D341Med (cell line): ENCODE data around the gene POLN.
A peak's percentile ranks its signal among the peaks of the same experiment; 100 is the strongest.

Experiments used
- DNase-seq: peaks from one replicate; pipeline ENCODE4 v3.0.0; 2012; ENCODE audit warnings: low spot score

POLN gene

GRCh38 chr4:2105559-2105958, 136.4 kb downstream of the POLN start:
- no peak for DNase-seq

DNA sequence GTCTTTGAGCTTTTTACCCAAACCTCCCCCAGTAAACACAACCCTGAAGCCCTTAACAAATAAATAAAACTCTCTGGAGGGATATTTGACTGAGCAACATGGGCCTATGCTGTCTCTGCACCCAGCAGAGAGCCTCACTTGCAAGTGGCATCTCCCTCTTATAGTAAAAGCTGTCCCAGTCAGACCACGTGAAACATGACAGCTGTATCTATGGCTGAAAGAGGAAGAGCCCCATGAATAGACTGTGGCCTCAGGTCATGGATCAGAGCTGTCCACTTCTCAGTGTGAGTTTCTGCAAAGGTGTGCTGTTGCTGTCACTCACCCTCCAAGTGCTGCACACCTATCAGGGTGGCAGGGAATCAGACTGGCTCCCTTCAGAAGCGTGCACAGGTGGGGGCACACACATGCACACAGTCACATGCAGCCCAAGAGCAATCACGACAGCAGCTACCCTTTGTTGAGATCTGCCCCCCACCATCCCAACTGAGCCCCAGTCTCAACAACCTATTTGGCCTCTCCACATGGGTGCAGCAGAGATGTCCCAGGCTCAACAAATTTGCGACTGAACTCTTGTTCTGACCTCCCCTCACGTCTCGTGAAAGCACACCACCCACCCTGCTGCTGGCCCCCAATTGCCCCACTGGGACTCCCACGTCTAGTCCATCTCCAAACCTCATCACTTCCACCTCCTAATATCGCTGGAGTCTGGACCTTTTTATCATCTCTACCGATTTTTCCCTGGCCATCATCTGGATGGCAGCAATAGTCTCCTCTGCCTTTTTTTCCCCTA, 137.2 kb downstream of the POLN start:
- DNase-seq = no peak

GRCh38 chr4:2103843-2104547, 137.9 kb downstream of the POLN start:
- no peak for DNase-seq

DNA sequence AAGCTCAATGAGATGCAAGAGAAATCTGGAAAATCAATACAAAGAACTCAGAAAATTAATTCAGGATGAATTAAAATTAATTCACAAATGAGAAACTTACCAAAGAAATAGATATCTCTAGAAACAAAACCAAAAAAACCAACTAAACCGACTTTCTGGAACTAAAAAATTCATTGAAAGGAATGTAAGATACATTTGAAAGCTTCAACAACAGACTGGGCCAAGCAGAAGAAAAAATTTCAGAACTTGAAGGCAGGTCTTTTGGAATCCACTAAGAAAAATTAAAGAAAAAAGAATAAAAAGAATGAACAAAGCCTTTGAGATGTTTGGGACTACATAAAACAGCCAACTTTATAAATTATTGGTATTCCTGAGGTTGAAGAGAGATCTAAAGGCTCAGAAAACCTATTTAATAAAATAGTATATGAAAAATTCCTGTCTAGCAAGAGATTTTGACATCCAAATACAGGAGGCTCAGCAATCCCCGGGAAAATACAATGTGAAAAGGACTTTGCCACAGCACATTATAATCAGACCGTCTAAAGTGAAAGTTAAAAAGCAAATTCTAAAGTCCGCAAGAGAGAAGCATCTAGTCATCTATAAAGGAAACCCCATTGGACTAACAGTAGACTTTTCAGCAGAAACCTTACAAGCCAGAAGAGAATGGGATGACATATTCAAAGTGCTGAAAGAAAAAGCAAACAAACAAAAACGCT, 138.6 kb downstream of the POLN start:
- no peak for DNase-seq

- no peak for DNase-seq
Measured at GRCh38 chr4:2102045-2102883, 139.7 kb downstream of the POLN start.

GRCh38 chr4:2101346-2102044, 140.4 kb downstream of the POLN start:
- no peak for DNase-seq

DNA sequence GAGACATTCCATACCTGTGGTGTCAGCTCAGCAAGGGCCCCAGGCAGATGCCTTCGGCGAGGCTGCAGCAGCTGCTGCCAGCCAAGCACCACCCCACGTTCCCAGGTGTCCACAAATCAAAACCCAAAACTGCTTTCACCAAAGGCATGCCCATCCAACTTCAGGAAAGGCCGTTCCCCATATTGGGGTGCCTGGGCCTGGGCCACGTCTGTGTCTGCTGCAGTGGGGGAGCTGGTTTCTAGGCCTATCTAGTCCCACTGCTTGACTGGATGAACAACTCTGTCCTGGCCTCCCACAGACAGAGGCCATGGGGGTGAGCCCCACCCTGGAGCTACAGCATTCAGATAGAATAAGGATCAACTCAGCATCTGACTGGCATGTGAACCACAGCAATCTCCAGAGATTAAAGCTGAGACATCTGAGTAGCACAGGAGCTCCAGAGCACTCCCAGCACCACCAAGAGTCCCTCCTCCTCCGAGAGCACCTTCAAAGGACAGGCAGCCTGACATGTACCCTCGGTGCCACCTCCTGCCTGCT, 145.8 kb downstream of the POLN start:
- DNase-seq = no peak

DNA sequence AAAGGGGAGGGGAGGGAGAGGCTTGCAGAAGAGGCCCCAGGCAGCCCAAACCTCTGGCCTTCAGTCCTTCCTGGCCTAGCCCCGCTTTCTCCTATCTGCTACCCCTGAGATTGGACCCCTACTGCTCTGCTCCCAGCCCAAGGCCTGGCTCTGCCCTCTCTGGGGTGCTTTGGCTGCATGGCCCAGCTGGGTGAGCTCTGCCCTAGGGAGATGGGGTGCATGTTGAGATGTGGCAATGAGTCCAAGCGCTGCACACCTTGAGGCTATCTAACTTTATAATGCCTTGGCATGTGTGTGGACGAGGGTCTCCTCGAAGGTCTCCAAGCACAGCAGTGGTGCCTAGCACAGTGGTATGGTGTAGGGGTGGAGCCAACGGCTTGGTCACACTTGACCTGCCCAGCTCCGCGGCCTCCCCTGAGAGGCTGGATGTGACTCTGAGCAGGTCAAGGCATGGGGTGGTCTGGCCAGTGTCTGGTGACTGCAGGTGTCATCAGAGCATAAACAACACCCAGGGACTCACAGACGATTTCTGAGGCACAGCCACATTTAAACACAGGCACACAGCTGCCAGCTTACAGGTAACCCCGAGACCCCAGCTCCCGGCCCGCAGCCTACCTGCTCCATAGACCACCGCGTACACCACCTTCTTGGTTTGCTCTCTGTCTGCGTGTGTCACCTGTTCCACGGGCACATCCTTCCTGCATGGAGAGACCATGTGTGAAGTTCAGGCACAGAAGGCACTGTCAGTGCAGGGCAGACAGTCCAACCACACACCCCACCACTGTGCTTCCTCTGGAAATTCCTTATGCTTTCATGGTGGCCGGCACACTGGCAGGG, 146.5 kb downstream of the POLN start:
- no peak for DNase-seq

- no peak for DNase-seq
Measured at GRCh38 chr4:2094545-2094944, 147.4 kb downstream of the POLN start.

DNA sequence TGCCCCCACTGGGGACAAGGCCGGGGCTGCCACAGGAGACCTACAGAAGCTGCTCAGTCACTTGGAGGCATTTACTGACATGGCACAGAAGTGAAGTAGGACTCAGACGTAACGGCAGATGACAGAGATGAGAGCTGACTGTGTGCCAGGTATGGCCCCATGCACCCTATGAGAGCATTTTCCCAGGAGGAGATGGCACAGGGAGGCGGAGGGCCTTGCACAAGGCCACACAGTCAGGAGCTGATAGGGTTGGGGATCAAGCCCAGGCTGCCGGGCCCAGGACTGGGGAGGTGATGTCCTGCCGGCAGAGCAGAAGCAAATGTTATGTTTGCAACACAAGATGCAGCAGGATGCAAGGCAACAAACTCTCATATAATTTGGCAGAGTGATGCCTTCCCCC, 148.7 kb downstream of the POLN start:
- no peak for DNase-seq

DNA sequence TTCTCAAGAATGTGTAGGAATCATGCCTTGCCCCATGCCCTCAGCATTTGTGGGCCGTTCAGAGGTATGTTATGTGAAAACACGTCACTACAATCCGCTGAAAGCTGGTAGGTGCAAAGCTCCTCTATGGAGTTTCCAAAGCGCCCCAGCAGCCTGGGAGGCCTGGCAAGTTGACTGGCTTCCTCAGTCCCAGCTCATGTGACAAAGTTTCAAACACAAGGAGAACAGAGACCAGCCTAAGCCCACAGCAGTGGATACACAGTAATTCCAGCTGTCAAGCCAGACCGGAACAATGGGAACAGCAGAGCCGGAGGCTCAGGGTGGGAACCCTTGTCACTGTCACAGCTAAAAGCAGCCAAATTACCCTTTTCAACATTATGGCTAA, 149.3 kb downstream of the POLN start:
- DNase-seq = no peak

DNA sequence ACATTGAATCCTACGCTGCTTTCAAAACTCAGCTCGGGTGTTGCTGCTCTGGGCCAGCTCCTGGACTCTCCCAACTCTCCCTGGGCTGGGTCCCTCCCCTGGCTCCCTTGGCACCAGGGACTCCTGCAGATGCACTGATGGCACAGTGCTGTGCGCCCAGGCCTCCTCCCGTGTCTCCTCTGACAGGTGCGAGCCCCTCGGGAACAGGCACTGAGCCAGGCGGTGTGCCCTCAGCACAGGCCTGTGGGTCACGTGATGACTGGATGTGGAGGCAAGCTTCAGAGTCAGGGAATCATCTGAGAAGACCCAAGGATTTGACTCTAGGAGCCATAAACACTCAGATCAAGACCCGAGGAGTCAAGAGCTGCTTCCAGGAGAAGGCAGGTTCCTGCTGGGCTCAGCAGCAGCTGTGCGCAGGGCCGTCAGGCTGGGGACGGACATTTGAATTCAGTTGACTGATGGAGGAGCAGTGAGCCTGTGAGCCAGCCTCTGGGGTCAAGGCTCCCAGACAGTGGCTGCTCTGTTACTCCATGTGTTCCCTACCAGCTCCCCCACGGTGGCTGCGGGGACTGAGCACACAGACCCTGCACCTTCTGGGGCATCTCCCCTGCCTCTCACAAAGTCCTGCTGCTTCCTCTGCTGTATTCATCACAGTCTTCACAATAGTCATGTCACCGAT, 149.8 kb downstream of the POLN start:
- DNase-seq = no peak

GRCh38 chr4:2090642-2091041, 151.3 kb downstream of the POLN start:
- no peak for DNase-seq

DNA sequence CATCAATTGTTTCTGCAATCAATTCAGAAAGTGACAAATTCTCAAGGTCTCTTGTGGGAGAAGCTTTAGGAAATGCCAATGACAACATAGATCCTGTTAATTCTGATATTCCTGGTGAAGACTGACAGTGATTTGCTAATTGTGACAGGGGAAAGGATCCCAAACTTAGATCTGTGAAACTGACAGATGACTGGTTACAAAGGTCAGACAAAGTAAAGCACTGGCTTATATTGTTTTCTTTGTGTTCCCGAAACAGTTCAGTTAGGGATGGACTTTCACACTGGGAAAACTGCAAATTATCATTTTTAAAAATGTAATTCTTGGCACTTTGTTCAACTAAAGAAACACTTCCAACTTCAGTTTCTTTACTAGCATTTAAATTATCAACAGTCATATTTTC, 152.7 kb downstream of the POLN start:
- DNase-seq = no peak

- peak; percentile 12 for DNase-seq
Measured at GRCh38 chr4:2087170-2087569, 154.8 kb downstream of the POLN start.

GRCh38 chr4:2085496-2085901, 156.4 kb downstream of the POLN start:
- DNase-seq = peak; percentile 17

DNA sequence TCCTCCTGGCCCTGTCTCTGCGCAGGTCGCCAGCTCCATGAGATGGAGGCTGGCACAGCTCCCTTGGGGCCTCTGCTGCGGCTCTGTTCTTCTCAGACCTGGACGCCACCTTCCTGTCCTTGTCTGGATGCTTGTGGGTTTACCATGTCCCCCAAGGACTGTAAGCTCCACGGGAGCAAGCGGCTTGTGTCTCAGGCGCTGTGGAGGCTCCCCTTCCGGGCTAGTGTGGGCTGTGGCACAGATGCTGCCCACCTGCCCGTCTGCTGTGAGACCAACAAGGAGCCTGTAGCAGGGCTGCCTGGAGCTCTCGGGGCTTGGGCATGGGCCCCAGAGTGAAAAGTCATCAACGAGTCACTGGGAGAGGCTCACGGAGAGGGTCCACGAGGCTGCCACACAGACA, 157.6 kb downstream of the POLN start:
- DNase-seq = peak; percentile 29

DNA sequence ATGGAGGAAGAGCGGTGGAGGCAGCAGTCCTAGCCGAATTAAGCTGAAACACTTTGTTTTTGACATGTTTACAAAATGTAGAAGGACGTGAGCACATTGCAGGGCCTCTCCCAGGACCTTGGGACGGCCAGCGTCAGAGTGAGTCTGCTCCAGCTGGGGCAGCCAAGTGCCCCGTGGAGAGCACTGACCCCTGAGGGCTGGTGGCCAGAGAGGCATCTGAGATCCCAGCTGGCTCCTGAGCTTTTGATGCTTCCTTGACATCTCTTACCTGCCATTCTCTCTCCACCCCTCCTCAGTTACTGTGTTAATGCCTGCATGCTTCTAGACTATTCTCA, 158.1 kb downstream of the POLN start:
- no peak for DNase-seq

- peak; percentile 20 for DNase-seq
Measured at GRCh38 chr4:2083116-2083825, 158.7 kb downstream of the POLN start.
